Hematopoietic multipotent progenitor cell treated with erythropoietin and hydrocortisone succinate and interleukin-3 and kit ligand, for 8 days (in vitro differentiated cells): ENCODE measurements around the gene CSNK1D.
"Not testable (repeated sequence)": the region's sequence is repeated elsewhere in the genome, so short reads cannot be mapped to it uniquely, and the experiment has no call there.

Experiments
- DNase-seq: peaks from one replicate; pipeline ENCODE4 v3.0.0-alpha.2; 2015

CSNK1D gene

GRCh38 chr17:82272495-82273326, 789 bp downstream of the CSNK1D start:
- peak; percentile 18 for DNase-seq

GRCh38 chr17:82271401-82271800, 2.1 kb downstream of the CSNK1D start:
- DNase-seq: no peak

GRCh38 chr17:82270651-82271050, 2.8 kb downstream of the CSNK1D start:
- DNase-seq: no peak

- DNase-seq: no peak
Observed at GRCh38 chr17:82269882-82270500, 3.5 kb downstream of the CSNK1D start.

GRCh38 chr17:82269138-82269881, 4.2 kb downstream of the CSNK1D start:
- no peak for DNase-seq

- DNase-seq: peak; percentile 64
Observed at GRCh38 chr17:82267575-82268379, 5.7 kb downstream of the CSNK1D start.

GRCh38 chr17:82266142-82266541, 7.4 kb downstream of the CSNK1D start:
- no peak for DNase-seq

GRCh38 chr17:82263641-82264040, 9.9 kb downstream of the CSNK1D start:
- no peak for DNase-seq

- DNase-seq: no peak
Observed at GRCh38 chr17:82262344-82262743, 11.2 kb downstream of the CSNK1D start.

- not testable (repeated sequence) for DNase-seq
Observed at GRCh38 chr17:82259972-82260961, 13.2 kb downstream of the CSNK1D start.

GRCh38 chr17:82258555-82258954, 14.9 kb downstream of the CSNK1D start:
- no peak for DNase-seq

- peak; percentile 34 for DNase-seq
Observed at GRCh38 chr17:82257473-82257872, 16.0 kb downstream of the CSNK1D start.

GRCh38 chr17:82256242-82256885, 17.1 kb downstream of the CSNK1D start:
- DNase-seq: no peak

- no peak for DNase-seq
Observed at GRCh38 chr17:82255402-82255972, 18.0 kb downstream of the CSNK1D start.

GRCh38 chr17:82254746-82255145, 18.8 kb downstream of the CSNK1D start:
- not testable (repeated sequence) for DNase-seq

- DNase-seq: not testable (repeated sequence)
Observed at GRCh38 chr17:82254096-82254495, 19.4 kb downstream of the CSNK1D start.

- no peak for DNase-seq
Observed at GRCh38 chr17:82253179-82253544, 20.3 kb downstream of the CSNK1D start.

- no peak for DNase-seq
Observed at GRCh38 chr17:82252511-82253178, 20.9 kb downstream of the CSNK1D start.

GRCh38 chr17:82250868-82251500, 22.5 kb downstream of the CSNK1D start:
- DNase-seq: no peak
